Stimulated activated CD4-positive, alpha-beta T cell treated with anti-CD3 and anti-CD28 coated beads, Interleukin-1b, Interleukin-23, amount 100 ng/mL, for 1 hour (primary cell): Measurements from ENCODE around the gene TMEM214.

ENCODE experiments used
- DNase-seq, 2 donors: peaks; one replicate each; pipeline ENCODE4 v3.0.0-alpha.2; 2020; ENCODE audit warnings: low read depth in 2 of 2

TMEM214 gene, protein sequence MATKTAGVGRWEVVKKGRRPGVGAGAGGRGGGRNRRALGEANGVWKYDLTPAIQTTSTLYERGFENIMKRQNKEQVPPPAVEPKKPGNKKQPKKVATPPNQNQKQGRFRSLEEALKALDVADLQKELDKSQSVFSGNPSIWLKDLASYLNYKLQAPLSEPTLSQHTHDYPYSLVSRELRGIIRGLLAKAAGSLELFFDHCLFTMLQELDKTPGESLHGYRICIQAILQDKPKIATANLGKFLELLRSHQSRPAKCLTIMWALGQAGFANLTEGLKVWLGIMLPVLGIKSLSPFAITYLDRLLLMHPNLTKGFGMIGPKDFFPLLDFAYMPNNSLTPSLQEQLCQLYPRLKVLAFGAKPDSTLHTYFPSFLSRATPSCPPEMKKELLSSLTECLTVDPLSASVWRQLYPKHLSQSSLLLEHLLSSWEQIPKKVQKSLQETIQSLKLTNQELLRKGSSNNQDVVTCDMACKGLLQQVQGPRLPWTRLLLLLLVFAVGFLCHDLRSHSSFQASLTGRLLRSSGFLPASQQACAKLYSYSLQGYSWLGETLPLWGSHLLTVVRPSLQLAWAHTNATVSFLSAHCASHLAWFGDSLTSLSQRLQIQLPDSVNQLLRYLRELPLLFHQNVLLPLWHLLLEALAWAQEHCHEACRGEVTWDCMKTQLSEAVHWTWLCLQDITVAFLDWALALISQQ

DNA sequence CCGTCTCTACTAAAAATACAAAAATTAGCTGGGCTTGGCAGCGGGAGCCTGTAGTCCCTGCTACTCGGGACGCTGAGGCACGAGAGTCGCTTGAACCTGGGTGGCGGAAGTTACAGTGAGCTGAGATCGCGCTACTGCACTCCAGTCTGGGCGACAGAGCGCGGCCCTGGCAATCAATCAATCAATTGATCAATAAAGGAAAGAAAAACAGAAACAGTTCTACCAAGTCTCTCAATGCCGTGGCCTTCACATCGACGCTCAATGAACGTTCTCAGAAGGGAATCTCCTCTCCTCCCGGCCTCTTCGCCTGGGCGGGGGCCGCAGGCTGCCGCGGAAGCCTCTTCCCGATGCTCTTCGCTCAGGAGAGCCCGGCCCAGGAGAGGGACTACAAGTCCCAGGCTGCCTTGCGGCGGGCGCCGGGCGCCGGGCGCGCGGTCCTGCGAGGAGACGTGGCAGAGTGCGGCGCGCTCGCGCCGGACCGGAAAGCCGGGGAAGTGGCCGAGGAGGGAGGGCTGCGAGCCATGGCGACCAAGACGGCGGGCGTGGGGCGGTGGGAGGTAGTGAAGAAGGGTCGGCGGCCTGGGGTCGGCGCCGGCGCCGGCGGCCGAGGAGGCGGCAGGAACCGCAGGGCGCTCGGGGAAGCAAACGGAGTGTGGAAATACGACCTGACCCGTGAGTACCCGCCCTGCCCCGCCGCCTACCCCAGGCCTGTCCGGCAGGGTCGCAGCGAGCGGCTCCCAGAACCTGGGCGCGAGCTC, at the start of gene TMEM214:
TMEM214 (plus strand) TSS at position 471 of the 758 bp plus-strand sequence; CDS start at position 522, 51 bp downstream.
- peak in 1 of 2 donors; percentile 66 for DNase-seq

DNA sequence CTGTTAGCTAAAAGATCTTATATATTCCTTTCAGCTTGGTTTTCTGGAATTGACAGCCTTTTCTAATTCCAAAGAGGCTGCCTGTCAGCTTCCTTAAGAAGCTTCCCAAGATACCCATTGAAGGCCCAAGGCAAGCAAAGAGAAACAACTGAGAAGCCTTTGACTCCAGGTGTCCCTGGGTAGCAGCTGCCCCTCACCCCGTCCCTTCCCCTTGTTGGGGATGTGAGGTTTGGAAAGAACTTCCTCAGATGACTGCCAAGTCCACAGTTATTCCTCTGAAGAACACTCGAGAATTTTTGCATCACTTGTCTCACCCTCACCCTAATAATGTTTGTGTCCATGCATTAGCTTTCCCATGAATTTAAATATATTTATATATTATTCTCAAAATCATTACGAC, 49.0 kb upstream of the TMEM214 start:
- DNase-seq: no peak

DNA sequence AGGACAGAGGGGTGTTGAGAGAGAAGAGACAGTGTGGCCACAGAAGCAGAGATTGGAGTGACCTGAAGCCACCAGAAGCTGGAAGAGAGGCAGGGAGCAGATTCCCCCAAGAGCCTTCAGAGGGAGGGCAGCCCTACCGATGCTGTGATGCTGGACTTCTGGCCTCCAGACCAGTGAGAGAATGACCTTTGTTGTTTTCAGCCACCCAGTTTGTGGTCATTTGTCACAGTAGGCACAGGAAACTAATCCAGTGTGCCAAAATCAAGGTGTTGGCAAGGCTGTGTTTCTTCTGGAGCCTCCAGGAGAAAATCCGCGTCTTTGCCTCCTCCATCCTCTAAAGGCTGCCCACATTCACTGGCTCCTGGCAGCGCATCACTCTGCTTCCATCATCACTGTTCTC, 47.0 kb upstream of the TMEM214 start:
- no peak for DNase-seq

DNA sequence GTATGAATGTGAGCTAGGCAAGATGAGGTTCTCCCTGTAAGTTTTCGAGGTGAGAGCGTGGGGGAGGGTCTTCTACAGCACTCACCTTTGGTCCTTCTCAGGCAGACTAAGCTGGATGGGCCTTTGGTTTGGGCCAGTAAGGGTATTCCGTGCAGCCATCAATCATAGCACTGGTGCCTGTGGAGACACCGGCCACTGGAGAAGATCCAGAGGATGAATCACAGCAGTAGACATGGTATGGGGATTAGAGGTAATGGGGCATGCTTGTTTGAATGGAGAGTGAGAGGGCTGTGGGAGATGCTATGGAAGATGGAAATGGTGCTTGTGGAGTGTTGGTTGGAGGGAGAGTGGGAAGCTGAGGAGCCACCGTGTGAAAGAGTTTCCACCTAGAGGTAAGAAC, 46.2 kb upstream of the TMEM214 start:
- no peak for DNase-seq

DNA sequence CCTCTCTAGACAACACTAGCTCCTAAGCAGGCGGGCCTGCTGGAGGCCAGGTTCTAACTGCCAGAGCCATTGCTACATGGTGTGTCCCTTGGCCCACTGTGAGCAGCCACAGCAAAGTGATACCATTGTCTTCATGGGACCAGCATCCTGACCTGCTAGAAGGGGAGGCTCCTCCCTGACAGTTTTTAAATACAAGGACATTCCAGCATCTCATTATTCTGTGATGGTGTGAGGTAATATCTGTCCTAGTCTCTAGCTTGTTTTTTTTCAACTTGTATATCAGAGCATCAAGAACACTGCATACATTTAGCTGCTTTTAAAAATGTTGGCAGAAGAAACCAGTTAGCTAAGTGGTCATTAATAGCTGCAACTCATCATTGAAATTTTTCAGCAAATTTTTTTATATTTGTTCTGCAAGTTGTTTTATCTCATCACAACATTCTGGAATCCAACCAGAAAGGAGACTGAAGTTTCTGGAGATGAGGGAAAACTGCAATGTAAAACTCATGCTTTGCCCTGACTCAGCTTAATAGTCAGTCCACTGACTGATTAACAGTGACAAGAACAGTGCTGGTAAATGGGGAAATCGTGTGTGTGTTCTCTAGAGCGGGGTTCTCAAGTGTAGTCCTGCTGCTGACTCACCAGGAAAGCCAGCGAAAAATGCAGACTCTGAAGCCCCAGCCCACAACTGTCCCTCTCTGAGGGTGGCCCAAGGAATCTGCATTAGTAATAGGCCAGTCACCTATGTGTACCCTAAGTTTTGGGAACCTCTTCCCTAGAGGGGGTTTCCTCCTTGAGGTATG, 44.5 kb upstream of the TMEM214 start:
- no peak for DNase-seq

DNA sequence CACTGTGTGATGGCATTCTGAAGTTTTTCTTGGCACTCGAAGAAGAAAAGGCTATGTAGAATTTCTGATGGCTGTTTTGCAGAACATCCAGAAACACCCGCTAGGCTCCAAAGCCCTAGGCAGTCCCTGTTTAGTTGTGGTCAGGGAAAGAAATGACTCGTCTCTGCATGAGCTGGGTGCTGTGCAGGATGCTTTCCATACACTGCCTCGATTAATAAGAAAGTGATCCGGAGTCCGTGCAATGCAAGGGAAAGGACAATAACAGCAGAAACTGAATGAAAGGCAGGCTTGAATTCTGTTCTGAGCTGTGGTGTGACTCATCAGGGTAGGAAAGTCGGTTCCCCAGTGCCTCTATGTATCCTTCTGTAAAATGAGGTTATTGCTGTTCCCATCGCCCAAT, 43.6 kb upstream of the TMEM214 start:
- DNase-seq: no peak

DNA sequence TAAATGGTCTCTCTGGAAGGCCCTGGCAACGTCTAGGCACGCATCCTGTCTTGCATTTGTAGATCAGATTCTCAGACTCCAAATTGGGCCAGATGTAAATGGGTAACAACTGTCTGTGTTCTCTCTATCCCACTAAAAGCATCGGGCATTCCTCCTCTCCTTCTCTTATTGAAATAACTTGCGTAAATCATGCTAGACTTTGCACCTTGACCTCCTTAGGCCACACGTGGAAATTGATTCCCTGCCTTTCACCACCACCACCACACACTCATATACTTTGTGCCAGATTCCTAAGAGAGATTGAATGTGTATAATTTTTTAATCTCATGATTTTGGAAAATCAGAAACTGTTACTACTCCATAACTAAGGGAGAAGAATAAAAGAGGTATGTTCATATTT, 41.0 kb upstream of the TMEM214 start:
- DNase-seq: no peak

DNA sequence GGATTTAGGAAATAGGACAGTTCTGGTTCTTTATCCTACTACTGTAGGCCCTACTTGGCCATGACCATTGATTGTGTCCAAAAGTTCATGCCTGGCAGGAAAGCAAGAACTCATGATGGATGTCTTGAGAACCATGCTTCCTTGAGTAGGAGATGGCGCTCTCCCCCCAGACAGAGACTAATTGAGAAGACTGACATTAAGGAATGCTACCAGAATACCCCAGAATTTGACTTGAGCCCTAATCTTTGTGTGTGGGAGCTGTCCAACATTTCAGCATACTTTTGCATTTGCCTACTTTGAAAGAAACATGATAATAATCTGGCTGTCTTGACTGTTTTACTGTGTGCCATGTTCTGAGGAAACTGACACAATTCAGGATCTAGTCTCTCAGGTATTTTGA, 39.0 kb upstream of the TMEM214 start:
- DNase-seq: no peak

DNA sequence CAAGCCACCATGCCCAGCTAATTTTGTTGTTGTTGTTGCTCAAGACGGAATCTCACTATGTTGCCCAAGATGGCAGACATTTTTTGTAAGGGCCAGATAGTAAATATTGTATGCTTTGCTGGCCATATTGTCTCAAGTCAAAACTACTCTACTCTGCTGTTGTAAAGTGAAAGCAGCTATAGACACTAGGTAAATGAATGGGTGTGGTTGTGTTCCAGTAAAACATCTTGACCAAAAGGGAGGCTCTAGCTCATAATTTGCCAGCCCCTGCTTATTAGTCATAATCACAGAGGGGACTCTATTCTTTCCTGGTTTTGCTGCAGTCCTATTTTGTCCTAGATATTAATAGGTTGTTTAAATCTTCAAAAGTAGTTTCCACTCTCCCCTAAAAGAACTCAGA, 37.8 kb upstream of the TMEM214 start:
- DNase-seq: no peak

DNA sequence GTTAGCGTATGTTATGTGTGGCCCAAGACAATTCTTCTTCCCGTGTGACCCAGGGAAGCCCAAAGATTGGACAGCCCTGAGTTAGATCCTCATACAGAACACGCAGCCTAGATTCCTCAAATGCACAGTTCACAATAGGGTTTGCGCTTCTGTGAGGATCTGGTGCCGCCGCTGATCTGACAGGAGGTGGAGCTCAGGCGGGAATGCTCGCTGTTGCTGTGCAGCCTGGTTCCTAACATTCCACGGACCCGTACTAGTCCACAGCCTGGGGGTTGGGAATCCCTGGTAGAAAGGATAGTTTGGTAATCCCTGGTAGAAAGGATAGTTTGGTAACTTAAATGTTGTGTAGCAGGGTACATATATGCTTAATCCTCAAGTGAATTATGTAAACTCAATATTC, 35.4 kb upstream of the TMEM214 start:
- DNase-seq: no peak

DNA sequence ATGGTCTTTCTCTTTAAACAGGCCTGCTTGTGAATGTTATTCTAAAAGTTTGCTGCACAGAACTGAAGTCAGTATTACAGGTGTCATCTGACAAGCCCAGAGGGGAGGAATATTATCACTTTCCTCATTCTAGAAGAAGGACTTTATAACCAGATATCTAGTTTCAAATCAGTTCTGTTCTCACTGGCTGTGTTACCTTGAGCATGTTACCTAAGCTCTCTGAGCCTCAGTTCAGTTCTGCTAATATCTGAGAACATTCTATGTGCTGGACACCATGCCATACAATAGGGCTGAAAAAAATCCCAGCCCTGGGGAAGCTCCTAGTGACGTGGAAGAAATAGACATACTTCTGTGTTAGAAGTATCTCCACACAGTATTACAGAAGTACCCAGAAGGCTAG, 34.4 kb upstream of the TMEM214 start:
- DNase-seq: no peak

DNA sequence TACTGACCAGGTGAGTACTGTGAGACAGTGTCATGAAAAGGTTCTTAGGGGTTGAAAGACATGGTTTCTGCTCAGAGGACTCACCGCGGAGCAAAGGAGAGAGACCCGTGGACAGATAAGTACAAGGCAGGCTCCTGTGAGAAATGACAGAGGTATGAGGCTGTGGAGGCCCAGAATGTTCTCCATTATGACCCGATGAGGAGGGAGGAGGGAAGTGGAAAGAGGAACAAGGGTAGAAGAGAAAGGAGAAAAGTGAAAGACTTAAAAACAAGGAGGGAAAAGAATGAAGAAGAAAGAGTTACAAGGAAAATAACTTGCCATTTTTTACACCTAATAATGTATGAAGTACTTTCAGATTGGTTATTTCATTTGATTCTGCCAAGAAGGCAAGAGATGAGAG, 32.5 kb upstream of the TMEM214 start:
- DNase-seq: no peak

DNA sequence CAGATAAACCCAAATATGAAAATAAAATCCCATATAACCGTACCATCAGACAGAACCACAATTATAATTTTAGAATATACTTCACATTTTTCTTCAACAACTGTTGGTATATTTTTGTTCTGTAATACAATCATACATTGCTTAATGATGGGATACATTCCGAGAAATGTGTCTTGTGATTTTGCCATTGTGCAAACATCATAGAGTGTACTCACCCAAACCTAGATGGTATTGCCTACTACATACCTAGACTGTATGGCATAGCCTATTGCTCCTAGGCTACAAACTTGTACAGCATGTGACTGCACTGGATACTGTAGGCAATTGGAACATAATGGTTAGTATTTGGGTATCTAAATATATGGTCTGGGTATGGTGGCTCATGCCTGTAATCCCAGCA, 31.8 kb upstream of the TMEM214 start:
- no peak for DNase-seq

DNA sequence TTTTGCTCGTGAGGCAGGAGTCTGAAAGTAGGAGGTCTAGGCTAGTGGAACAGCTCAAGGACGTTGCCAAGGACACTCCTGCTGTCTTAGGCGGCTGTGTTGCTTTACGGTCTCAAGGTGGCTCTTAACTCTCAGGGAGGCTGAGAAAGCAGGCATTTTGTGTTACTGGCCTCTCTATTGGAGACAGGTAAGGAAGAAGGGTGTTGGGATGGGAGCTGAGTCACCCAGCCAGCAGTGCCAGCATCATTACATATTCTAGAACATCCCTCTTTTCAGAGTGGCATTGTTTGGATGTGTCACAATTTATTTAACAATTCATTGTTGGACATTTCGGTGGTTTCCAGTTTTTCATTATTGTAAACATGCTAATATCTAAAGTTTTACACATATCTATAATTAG, 30.8 kb upstream of the TMEM214 start:
- DNase-seq: no peak

DNA sequence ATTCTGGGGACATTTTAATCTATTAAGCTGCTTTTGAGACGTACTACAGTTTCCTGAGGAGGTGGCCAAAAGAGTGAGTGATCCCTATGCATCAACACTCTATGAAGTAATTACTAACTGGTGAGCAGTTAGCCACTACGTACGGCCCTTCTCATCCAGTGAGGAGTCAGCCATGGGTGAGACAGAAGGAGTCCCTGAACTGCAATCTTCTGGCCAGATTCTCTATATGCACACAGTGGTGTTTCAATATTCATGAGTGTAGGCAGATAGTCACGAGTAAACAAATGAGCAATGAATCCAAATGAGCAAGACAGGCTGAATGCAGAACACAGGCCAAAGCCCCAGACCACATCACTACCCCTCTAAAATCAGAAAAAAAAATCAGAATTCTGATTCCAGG, 29.8 kb upstream of the TMEM214 start:
- no peak for DNase-seq

DNA sequence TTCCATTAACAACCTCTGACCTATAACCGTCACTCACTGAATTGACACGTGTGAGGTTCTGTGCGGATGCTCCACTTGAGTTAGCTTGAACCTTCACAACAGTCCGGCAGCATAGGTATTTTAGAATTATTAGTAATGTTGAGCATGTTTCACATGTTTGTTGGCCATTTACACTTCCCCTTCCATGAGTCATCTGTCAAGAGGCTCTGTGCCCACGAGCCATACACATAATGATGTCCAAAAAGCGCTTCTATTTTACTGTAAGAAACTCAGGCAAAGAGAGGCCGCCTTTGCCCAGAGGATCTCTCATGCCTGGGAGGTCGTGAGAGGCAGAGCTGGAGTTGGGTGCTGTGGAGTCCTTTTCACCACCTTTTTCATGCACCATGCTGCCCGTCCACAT, 28.9 kb upstream of the TMEM214 start:
- no peak for DNase-seq

DNA sequence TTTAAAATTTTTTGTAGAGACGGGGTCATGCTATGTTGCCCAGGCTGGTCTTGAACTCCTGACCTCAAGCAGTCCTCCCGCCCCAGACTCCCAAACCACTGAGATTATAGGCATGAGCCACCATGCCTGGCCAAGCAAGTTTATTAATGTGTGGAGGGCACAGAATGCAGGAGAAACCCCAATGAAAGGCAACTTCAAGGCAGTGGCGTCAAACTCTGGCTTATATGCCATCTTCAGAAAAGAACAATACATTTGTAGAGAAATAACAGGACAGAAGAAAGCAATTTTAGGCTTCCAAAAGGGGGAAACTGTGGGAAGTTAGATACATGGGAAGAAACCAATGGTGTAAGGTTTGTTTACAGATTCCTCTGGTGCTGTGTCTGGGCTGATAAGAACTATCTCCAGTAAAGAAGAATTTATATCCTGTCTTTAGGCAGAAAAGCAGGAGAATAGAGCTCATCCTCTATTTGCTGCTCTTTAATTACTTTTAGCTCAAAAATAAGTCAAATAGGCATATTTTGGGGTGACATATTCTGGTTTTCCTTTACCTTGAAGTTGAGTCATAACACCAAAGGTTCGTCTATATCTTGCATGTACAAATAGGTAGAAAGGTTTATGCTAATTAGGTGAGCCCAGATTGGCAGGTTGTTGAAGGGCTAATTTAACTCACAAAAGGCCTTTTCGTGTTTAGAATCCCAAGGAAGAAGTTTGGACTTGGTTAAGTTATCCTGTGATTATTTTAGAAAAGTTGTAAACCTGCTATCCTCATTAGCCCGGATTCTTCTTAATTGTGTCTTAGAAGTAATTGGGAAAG, 26.0 kb upstream of the TMEM214 start:
- no peak for DNase-seq

DNA sequence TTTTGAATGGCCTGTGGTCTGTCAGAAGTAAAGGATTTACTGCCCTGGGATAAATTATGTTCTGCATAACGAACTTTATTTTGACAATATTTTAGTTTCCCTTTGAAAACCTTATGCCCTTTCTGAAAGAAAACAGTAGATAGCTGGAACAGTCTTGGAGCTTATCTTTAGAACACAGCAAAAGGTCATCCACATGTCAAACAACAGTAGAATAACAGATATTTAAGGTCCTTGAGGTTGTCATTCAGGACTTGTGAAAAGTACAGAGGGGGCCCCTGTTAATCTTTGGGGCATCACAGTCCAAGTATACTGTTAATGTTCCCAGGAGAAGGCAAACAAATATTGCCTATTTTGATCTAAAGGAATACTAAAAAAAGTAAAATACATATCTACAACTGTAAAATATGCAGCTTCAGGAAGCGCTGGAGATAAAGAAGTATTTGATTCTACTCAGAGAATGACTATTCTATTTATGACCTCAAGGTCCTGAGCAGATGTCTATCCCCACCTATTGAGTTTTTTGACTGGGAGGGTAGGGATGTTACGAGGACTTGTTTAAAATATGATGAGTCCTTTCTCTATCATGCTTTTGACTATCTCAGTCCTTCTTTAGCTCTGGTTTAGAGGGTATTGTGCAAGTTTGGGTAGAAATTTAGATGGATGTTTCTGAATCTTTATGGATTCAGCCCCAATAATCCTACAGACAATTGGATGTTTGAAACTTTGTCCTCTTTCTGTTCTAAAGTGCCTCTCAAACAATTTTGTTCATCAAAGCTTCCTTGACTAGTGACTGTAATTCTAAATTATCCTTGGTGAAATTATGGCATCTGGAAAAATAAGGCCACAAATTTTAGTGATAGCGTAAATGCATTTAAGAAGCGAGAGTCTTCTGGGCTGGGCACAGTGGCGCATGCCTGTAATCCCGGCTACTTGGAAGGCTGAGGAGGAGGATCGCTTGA, 25.1 kb upstream of the TMEM214 start:
- DNase-seq: no peak

DNA sequence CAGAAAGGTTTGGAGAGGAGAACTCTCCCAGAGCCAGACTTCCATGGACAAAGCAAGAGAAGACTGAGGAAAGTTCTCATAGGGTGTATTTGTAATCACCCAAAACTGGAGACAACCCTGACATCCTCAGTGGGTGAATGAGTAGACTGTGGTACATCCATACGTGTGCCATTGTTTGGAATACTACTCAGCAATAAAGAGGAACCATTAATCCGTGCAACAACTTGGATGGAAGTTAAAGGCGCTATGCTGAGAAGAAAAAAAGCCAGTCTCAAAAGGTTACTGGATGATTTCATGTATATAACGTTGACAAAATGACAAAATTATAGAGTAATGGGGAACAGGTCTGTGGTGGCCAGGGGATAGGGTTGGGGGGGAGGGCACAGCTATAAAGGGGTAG, 24.1 kb upstream of the TMEM214 start:
- DNase-seq: no peak

DNA sequence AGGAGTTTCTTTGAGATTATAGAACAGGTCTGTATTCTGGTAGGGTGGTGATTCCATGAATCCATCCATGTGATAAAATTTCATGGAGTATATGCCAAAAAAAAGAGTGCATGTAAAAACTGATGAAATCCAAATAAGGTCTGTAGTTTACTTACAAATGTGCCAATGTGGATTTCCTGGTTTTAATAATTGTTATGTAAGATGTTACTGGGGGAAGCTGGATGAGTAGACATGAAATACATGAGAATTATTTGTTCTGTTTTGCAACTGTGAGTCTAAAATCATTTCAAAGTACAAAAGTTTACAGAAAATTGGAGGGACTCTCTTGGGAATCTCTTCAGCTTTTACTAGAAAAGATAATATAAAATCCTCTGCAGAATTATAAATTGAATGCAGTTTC, 23.7 kb upstream of the TMEM214 start:
- DNase-seq: no peak
